NB4 (cell line): ENCODE measurements around the gene PCSK5.

Experiments
- POLR2A ChIP-seq: IDR thresholded peaks from 2 replicates; pipeline ENCODE4 v1.6.1; 2011; ENCODE audit warnings: mild to moderate bottlenecking; ENCODE audit not compliant: insufficient read length; ENCODE audit errors: extremely low read depth
- TF ChIP-seq, protein P1 (sequence below): IDR thresholded peaks from one replicate; pipeline ENCODE4 v1.5.1; 2012; ENCODE audit warnings: low read depth, low read length

- TF ChIP-seq POLR2A = no peak
- TF ChIP-seq, protein P1, sequence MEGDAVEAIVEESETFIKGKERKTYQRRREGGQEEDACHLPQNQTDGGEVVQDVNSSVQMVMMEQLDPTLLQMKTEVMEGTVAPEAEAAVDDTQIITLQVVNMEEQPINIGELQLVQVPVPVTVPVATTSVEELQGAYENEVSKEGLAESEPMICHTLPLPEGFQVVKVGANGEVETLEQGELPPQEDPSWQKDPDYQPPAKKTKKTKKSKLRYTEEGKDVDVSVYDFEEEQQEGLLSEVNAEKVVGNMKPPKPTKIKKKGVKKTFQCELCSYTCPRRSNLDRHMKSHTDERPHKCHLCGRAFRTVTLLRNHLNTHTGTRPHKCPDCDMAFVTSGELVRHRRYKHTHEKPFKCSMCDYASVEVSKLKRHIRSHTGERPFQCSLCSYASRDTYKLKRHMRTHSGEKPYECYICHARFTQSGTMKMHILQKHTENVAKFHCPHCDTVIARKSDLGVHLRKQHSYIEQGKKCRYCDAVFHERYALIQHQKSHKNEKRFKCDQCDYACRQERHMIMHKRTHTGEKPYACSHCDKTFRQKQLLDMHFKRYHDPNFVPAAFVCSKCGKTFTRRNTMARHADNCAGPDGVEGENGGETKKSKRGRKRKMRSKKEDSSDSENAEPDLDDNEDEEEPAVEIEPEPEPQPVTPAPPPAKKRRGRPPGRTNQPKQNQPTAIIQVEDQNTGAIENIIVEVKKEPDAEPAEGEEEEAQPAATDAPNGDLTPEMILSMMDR = no peak
These were observed 103.0 kb downstream of the PCSK5 start for GRCh38 chr9:75993434-75993833.
